SK-N-DZ (cell line): ENCODE measurements around the gene SH3TC1.

Source experiments
- DNase-seq: peaks from one replicate; pipeline ENCODE4 v3.0.0-alpha.2; 2015; ENCODE audit warnings: low spot score

The SH3TC1 gene

GRCh38 chr4:8198206-8198905, 734 bp upstream of the SH3TC1 start:
- no peak for DNase-seq

- no peak for DNase-seq
These were observed 658 bp downstream of the SH3TC1 start for GRCh38 chr4:8199594-8200301.

- DNase-seq: no peak
These were observed 1.3 kb downstream of the SH3TC1 start for GRCh38 chr4:8200302-8200975.

GRCh38 chr4:8201321-8201781, 2.3 kb downstream of the SH3TC1 start:
- DNase-seq: no peak

GRCh38 chr4:8202108-8203051, 3.3 kb downstream of the SH3TC1 start:
- no peak for DNase-seq

GRCh38 chr4:8203052-8203401, 3.9 kb downstream of the SH3TC1 start:
- DNase-seq: no peak

- DNase-seq: no peak
These were observed 4.7 kb downstream of the SH3TC1 start for GRCh38 chr4:8203817-8204216.

- DNase-seq: no peak
These were observed 5.6 kb downstream of the SH3TC1 start for GRCh38 chr4:8204576-8205227.

GRCh38 chr4:8205241-8205707, 6.2 kb downstream of the SH3TC1 start:
- no peak for DNase-seq

GRCh38 chr4:8205749-8206611, 6.9 kb downstream of the SH3TC1 start:
- no peak for DNase-seq

GRCh38 chr4:8207314-8207713, 8.2 kb downstream of the SH3TC1 start:
- no peak for DNase-seq

GRCh38 chr4:8208565-8208964, 9.5 kb downstream of the SH3TC1 start:
- no peak for DNase-seq

GRCh38 chr4:8209181-8209874, 10.2 kb downstream of the SH3TC1 start:
- no peak for DNase-seq

GRCh38 chr4:8210010-8210409, 10.9 kb downstream of the SH3TC1 start:
- no peak for DNase-seq

- no peak for DNase-seq
These were observed 11.5 kb downstream of the SH3TC1 start for GRCh38 chr4:8210616-8211015.

GRCh38 chr4:8211251-8211650, 12.2 kb downstream of the SH3TC1 start:
- DNase-seq: no peak

GRCh38 chr4:8211737-8212581, 12.9 kb downstream of the SH3TC1 start:
- DNase-seq: no peak

- DNase-seq: no peak
These were observed 13.5 kb downstream of the SH3TC1 start for GRCh38 chr4:8212622-8213021.
